Urothelium cell line (cell line): ENCODE results near the gene RAI2.

Experiments used
- DNase-seq: peaks from one replicate; pipeline ENCODE4 v3.0.0; 2011; ENCODE audit warnings: low spot score, mixed read lengths
- FAIRE-seq: peaks from 2 replicates; lab custom pipeline; 2011; peaks lifted over from hg19 to GRCh38; lab: Jason Lieb, UNC

The RAI2 gene

DNA sequence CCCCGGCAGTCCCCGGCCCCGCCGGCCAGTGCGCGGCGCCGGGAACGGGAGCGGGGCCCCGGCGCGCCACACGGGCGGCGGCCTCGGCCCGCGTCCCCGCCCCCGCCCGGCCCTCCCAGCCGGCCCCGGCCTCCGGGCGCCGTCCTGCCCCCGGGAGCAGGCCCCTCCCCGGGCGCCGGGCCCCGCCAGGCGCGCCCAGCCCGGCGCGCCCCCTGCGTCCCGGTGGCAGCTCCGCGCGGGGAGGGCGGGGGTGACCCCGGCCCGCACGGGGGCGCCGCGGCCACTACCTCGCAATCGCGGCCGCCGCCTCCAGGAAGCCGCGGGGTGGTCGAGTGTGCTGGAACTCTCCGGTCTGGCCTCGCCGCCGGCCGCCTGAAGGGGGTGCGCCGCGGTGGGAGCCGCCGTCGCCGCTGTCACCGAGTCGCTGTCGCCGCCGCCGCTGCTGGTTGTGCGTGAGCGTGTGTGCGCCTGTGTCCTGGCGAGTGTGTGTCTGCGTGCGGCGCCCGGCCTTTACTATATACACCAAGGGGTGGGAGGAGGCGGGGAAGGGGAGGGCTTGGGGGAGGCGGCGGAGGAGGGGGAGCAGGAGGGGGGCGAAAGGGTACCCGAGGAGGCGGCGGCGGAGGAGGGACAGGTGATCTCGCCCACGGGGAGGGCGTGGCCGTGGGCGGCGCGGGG lies at the start of gene RAI2:
TSS of gene RAI2 (minus strand) at position 488 of the 678 bp plus-strand sequence. CDS start 59,288 bp downstream, outside the sequence.
- peak; percentile 20 for DNase-seq
- no peak for FAIRE-seq

DNA sequence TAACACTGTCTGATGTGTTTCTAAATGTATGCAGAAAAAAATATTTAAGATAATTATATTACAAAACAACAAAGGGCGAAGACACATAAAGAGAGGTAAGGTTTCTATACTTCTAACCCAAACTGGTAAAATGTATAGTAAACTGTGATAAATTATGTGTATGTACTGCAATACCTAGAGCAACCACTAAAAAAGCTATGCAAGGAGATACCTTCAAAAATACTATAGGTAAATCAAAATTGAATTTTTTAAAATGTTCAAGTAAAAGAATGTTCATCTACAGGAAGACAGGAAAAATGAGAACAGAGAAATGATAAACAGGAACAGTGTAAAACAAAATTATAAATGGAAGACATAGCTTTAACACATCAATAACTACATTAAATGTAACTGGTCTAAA lies 27.3 kb upstream of the RAI2 start:
- no peak for DNase-seq
- no peak for FAIRE-seq

GRCh38 chrX:17882680-17883079 lies 21.6 kb upstream of the RAI2 start:
- no peak for FAIRE-seq

DNA sequence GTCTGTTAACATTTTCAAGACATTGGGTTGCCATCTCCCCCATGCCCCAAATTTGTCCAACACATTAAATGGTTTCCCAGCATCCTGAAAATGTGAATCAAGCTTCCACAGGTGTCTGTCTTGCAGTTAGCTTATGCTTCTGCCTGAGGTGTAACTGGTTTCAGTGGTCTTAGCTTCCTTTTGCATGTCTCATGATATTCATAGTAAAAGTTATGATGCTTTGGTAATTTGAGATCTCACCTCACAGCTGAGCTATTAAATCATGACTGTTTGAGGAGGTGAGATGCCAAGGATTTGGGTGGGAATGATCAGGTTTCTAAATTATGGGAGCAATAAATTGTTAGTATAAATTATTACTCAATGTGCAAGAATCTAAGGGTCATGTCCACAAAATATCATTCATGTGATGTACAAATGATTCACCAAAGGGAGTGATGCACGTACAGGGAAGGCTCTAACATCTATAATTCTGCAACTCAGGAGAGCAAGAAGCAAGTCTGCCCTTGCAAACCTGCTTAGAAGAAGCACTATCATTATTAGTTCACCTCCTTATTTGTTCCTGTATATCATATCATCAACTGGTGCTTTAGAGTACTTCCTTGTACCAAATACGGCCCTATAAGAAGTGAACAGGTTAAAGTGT lies 17.1 kb upstream of the RAI2 start:
- no peak for FAIRE-seq
- DNase-seq: no peak

More at GRCh38 chrX:17882680-17883079, 21.6 kb upstream of the RAI2 start:
- DNase-seq: no peak

- FAIRE-seq (no peak), DNase-seq (no peak)
Observed at GRCh38 chrX:17876135-17876534, 15.0 kb upstream of the RAI2 start.

- DNase-seq: no peak
- no peak for FAIRE-seq
Observed at GRCh38 chrX:17869580-17869979, 8.5 kb upstream of the RAI2 start.

- DNase-seq (no peak), FAIRE-seq (no peak)
Observed at GRCh38 chrX:17861489-17862011, 452 bp upstream of the RAI2 start.

GRCh38 chrX:17860179-17860780 lies 818 bp downstream of the RAI2 start:
- DNase-seq (peak; percentile 5), FAIRE-seq (no peak)

DNA sequence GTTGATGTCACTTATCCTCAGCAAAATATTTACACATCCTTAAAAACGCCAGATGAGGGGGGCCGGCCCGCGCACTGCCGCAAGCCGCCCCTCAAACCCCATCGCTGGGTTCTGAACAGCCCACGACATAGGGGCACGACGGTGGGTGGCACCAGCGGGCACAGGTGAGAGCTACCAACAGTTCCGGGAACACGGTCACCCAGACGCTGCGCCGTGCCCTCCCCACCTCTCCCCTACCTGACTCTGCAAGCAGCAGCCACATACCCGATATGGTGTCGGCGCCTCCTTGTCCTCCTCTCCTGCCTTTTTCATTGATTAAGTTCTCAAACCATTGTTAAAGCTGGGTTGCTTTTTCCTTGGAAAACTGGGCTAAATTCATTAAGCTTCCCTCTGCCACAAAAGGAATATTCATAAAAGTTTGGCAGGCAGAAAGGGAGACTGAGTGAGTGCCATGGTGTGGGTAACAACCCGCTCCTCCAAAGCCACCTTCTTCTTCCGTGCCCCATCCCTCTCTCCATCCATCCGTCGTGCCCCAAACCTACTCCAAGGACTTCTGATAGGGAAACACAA lies 1.4 kb downstream of the RAI2 start:
- DNase-seq (no peak), FAIRE-seq (no peak)

DNA sequence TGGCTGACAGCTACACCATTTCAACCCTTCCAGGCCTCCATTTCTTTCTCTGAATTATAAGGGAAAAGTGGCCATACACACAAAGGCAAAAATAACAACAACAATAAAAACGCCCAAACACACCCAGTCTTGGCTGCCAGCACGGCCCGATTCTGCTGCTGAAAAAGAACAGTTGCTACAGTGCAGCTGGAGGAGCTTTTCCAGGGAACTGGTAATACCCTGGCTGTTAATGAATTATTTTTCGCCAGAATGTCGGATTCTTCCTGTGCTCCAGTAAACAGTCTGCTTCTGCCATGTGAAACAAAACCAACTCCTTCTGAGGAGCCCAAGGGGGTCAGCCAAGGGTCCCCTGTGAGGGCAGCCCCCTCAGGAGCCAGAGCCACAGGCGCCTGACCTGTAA lies 6.6 kb downstream of the RAI2 start:
- FAIRE-seq (no peak), DNase-seq (no peak)

GRCh38 chrX:17854069-17854468 lies 7.0 kb downstream of the RAI2 start:
- DNase-seq: no peak
- no peak for FAIRE-seq

DNA sequence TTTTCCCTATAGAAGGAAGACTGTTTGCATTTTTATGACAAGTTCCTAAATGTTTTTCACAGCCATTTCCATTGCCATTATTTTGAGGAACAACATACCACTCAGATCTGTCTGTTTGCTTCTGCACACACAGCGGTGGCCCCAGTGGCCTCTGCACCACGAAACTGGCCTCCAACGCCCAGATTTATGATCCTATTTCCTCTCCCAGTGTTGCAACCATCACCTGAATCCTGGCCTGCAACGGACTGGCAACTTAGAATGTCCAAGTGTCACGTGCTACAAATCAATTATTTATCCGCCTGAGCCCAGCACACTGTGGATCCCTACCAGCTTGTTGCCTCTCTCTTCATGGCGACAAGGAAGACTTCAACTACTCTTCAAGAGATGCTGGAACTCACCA lies 9.2 kb downstream of the RAI2 start:
- FAIRE-seq: no peak
- DNase-seq: no peak

GRCh38 chrX:17848545-17849265 lies 12.4 kb downstream of the RAI2 start:
- no peak for FAIRE-seq
- no peak for DNase-seq

DNA sequence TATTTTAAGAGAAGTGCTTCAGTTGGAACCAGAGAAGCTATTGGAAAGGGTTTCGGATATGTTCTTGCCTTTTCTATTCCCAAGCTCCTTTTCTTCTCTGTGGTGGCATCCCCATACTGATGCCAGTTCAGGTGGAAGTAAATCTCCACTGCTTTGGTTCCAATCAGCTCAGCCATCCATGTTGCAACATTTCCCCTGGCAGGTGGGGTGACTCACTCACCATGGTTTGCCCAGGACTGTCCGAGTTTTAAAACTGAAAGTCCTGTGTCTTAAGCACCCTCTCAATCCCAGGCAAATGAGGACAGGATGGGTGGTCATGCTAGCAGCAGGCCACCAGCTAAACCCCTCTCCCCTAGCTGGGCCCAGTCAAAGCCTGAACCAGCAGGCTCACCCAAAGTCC lies 15.1 kb downstream of the RAI2 start:
- FAIRE-seq: no peak
- DNase-seq: no peak

- DNase-seq: no peak
- no peak for FAIRE-seq
Observed at GRCh38 chrX:17844236-17844635, 16.9 kb downstream of the RAI2 start.

DNA sequence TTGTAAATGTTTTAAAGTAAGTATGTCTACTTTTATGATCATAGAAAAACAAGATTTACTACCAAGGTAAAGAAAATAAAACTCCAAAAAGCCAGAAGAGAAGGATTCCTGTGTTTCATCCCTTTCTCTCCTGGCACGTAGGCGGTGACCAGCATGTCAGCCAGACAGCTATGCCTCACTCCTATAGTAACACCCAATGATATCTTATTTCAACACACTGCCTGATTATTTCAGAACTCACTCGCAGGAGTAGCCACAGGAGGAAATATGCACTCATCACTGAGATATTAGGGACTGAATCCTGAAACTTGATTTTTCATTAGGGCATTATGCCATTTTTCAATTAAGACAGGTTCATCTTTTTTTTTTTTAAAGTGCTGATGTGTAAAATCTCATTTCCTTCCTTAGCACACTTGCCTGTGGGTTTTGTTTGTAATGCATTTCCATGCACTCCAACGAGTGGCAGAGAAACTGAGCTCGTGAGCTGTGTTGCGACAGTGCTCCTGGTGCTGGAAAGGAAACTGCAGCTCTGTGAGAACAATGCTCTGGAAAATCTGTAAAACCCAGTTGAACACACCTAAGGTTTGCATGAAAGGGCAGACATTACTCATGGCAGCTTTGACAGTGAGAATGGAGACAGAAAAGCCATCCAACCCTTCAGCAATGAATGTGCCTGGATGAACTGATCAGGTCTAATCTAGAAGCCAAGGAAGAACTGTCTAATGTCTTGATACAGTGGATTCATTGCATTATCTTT lies 18.2 kb downstream of the RAI2 start:
- no peak for FAIRE-seq
- DNase-seq: no peak

DNA sequence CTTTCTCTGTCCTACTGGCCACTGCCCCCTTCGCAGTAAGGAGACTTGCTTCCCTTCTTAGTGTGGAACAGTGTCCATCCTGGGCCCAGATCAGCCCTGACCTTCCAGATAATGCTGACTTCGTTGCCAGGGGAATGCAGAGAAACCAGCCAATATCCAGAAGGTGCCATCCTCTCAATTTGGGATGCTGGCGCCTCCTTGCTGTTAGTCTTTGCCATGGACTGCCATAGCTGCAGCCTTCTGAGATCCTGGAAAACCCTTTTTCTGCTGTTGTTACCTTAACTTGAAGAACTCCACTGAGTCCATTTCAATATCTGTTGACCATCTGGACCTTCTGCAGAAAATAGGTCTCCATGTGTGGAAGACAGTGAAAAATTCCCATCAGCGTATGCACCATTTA lies 21.8 kb downstream of the RAI2 start:
- DNase-seq (no peak), FAIRE-seq (no peak)

DNA sequence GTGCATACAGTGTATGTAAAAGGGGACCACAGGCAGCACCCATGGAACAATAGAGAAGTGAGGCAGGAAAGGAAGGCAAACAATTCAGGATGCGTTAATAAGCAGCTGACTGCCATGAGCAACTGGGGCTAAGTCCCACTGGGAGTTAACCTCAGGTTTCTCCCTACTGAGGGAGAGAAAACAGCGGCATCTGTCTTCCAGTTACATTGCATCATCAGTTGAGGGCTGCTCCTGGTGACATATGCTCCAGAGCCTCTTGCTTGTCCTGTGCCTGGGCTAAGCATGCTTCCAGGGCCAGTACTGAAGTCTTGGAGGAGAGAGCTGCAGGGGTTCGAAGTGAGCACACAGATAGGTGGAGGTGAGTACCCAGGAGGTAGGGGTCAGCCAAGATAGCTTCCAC lies 24.3 kb downstream of the RAI2 start:
- FAIRE-seq (no peak), DNase-seq (no peak)

DNA sequence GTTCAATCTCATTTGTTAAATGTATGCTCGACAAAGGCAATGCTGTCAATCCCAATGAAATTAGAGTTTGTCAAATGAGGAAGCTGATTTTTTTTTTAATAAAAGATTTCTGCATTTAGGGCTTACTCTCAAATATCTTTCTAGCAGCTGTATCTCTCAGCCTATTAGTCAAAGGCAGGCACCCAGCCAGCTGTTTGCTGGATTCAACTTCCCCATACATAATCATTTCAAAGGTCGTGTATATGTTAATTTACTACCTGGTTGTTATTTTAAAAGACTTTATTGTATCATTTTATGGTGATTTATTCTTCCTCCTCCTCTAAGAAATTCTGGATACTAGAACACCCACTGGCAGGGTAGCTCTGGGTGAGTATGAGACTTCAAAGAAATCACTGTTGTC lies 27.1 kb downstream of the RAI2 start:
- no peak for FAIRE-seq

GRCh38 chrX:17831255-17831654 lies 29.8 kb downstream of the RAI2 start:
- DNase-seq (no peak), FAIRE-seq (no peak)

More for the DNA sequence above, 27.1 kb downstream of the RAI2 start:
- no peak for DNase-seq
